ENCODE results near the gene OSBPL9.

The OSBPL9 gene

GRCh38 chr1:51749151-51749550 is 132.3 kb downstream of the OSBPL9 start:
- DNase-seq = no peak

- DNase-seq = no peak
Measured at GRCh38 chr1:51750218-51750617, 133.3 kb downstream of the OSBPL9 start.

DNA sequence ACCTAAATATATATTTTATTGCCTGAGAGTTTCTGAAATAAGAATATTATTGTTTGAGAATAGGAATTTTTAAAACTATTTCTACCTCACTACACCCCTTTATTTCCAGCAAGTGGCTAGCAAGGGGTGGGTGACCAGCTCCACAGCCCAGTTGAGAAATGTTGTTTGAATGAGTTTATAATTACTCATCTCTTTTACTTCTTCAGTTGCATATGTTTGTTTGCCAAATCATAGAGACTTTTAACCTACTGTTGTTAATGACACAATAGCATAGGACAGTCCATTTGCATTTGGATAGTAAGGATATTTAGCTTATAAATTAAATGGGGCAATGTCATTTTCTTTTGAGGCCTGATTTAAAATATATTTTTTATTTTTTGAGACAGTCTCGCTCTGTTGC is 133.8 kb downstream of the OSBPL9 start:
- no peak for DNase-seq

DNA sequence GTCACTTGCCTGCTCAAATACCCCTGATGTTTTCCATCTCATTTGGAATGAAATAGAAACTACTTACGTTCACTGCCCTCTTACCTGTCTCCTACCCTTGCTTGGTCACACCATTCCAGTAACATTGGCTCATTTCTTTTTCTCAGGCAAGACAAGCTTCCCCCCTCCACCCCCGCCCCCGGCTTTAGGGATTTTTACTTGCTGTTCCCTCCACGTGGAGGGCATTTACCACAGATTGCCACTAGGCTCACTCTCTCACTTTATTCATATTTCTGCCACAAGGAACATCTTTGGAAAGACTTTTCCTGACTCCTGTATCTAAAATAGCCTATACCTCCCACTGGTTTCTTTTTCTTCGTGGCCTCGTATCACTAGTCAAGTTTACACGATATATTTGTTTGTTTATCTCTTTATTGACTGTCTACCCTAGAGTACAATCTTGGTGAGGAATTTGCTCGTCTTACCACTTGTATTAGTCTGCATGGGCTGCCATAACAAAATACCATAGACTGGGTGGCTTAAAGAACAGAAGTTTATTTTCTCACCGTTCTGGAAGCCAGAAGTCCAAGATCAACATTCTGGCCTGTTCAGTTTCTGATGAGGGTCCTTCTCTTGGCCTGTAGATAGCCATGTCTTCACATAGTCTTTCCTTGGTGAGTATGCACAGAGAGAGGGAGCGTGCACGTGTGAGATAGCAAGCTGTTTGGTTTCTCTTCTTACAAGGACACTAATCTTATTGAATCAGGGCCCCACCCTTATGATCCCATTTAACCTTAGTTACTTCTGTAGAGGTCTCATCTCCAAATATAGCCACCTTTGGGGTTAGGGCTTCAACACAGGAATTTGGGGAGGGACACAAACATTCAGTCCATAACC is 135.4 kb downstream of the OSBPL9 start:
- no peak for DNase-seq

GRCh38 chr1:51753969-51754368 is 137.1 kb downstream of the OSBPL9 start:
- DNase-seq = no peak

DNA sequence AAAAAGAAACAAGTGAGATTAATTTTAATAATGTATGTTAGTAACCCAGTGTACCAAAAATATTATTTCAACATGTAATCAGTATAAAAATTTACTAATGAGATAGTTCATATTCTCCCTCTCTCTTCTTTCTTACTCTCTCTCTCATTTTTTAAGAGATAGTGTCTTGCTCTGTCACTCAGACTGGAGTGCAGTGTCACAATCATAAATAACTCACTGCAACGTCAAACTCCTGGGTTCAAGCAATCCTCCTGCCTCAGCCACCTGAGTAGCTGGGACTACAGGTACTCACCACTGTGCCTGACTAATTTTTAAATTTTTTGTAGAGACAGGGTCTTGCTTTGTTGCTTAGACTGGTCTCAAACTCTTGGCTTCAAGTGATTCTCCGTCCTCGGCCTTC is 137.8 kb downstream of the OSBPL9 start:
- no peak for DNase-seq

GRCh38 chr1:51755437-51755836 is 138.5 kb downstream of the OSBPL9 start:
- no peak for DNase-seq

GRCh38 chr1:51756290-51756689 is 139.4 kb downstream of the OSBPL9 start:
- DNase-seq = no peak

DNA sequence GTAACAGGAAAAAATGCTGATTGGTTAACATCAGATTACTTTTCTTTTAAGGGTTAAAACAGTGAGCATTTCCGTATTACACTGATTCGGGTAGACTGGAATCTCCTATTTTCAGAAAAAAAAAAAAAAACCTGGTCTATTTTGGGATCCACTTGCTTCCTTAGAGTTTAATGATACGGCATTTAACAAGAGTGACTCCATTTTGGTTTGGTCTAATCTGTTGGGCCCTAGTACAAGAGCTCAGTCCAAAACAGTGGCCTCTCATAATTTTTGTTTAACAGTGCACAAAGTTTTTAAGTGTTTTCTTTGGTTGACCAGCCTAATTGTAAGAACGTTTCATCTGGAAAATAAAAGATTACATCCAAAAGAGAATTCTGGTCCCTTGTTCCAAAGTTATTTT is 141.4 kb downstream of the OSBPL9 start:
- DNase-seq = no peak

- DNase-seq = no peak
Measured at GRCh38 chr1:51760872-51761271, 144.0 kb downstream of the OSBPL9 start.

GRCh38 chr1:51761351-51761750 is 144.5 kb downstream of the OSBPL9 start:
- no peak for DNase-seq

DNA sequence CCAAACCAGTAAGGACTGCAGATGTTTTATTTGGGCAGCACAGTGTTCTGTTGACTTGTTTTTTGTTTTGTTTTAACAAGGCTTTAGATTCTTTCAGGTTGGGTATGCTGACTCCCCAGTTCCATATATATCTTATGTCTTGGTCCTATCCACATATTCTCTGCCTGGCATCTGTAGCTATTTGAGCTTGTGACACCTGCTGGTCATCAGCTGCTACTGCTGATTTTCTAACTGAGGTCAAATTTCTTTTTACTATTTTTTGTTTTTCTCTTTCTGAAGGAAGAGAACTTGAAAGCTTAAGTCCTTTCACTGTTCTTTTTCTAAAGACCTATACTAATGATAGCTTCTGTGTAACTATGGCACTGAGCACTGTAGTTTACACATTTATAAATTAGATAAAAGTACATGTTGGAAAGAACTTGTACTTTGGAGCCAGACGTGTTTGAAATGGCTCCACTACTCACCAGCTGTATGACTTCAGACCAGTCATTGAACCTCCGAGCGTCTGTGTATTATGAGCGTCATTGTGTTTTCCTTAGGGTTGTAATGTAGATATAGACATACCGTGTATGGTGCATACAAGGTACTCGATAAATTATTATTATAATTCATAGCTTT is 152.2 kb downstream of the OSBPL9 start:
- no peak for DNase-seq

DNA sequence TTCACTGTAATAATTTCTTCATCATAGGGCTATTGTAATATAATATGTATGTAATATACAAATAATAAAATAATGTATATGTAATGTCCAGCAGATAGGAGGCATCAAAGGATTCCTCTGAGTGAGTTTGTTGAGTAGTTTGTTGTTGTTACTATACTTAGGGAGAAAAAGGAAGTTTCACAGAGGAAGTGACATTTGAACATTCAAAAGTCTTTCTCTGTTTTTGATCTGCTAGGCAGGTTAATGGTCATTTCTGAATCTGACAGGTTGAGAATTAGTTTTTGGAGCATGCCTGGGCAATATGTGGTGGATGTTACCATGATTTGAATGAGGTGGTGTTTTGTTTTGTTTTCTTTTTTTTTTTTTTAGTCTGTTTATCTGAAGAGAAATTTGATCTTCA is 159.5 kb downstream of the OSBPL9 start:
- no peak for DNase-seq

DNA sequence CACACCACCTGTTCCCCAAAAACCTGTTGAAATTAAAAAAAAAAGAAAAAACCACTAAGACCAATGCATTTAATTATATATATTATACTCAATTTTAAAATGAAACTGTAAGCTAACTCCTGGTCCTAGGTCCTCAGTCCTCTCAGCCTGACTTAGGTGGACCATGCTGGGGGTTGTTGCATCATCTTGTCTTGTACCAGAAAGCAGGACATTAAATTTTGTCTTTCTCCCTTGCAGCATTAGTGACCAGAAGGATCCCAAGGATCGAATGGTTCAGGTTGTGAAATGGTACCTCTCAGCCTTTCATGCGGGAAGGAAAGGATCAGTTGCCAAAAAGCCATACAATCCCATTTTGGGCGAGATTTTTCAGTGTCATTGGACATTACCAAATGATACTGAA is 164.0 kb downstream of the OSBPL9 start:
- DNase-seq = no peak

- no peak for DNase-seq
Measured at GRCh38 chr1:51784997-51785421, 168.1 kb downstream of the OSBPL9 start.

DNA sequence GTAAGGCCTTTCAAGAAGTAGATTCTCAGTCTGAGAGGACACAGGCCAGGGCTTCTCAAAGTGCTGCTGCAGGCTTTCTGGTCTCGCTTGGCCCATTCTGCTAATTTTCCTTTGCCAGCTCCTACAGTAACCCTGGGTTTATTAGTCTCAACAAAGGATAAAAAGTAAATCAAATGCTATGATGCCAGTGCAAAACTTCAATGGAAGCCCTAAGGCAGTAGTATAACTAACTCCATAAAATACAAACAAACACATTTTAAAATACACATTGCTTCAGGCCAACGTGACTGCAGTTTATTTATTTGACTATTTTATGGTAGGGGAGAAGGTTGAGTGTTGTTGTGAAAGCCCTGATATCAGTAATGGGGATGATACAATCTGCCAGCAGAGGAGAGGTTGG is 172.0 kb downstream of the OSBPL9 start:
- DNase-seq = no peak

DNA sequence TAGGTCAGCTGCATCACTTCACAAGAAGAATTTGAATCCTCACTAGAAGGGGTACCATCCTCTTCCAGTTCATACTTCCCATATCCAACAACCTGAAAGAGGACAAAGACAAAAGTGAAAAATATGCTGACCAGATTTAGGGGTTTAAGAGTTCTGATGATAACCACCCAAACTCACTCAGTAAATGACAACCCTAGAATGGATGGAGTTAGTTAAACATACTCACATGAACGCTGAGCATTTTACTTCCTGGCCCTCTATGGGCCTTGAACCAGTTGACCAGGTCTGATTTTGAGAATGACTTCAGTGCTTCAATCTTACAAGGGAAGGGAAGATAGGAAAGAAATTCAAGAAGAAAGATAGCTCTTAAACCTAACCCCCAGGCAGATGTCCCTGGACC is 172.4 kb downstream of the OSBPL9 start:
- no peak for DNase-seq

DNA sequence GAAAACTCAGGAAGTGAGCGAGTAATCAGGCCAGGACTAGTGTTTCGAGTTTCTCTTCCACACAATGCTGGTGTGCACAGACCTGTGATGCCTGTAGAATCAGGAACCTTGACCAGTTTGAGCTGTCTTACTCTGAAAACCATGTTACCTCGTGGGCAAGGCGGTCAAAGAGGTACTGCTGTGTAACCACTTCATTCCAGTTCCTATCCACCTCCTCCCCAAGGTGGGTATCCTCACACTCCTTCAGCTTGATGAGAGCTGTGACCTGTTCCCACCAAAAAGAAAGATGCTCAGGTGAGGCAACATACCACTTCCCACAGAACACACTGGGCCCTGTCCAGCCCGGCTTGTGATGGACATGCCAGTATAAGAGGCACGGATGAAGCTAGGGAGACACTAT is 173.5 kb downstream of the OSBPL9 start:
- DNase-seq = no peak

GRCh38 chr1:51791888-51792287 is 175.0 kb downstream of the OSBPL9 start:
- DNase-seq = no peak

DNA sequence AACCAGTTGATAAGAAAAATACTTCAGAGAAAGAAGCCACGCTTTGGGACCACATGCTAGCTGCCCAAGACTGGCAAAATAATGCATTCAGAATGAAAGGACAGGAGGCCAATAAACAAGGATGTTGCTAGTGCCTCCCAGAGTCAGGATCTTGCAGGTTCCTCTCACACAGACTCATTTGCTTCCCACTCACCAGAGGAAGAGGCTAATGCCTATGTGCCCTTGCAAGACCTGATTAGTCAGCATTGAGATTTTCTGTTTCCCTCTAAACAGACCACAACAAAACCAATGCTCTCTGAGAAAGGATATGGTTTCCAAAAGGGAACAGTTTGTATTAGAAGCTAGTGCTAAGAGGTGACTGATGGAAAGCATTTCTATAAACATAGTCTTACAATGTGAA is 176.0 kb downstream of the OSBPL9 start:
- no peak for DNase-seq

GRCh38 chr1:51794260-51794659 is 177.4 kb downstream of the OSBPL9 start:
- DNase-seq = no peak

DNA sequence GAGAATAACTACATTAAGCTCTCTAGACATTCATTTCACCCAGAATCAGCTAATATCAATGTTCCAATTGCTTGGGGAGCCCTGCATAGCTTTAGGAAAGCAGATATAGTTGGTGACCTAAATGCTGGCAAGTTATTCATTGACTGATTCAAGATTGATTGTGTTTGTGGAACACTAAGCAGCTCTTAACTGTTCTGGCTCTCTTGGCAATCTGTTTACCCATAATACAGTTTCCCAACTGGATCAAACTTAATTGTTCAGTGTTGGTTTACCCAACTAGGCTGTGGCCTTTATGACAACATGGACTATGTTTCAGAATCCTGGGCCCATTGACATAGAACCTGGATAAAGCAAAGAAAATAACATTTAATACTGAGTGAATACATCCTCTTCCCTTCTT is 178.0 kb downstream of the OSBPL9 start:
- DNase-seq = no peak

GRCh38 chr1:51799372-51799771 is 182.5 kb downstream of the OSBPL9 start:
- DNase-seq = no peak

GRCh38 chr1:51814513-51814912 is 197.6 kb downstream of the OSBPL9 start:
- DNase-seq = no peak

GRCh38 chr1:51818487-51818886 is 201.6 kb downstream of the OSBPL9 start:
- no peak for DNase-seq

Measured in activated T-cell treated with anti-CD3 and anti-CD28 coated beads, Interleukin-2, amount 50 U/mL, for 48 hours (primary cell).